NCI-H1694 (cell line): Measurements from ENCODE around the gene SAXO1.

Experiments
- DNase-seq: peaks from one replicate; lab custom pipeline; 2025; lab: John Stamatoyannopoulos, UW

The SAXO1 gene

GRCh38 chr9:18910916-18911315 is 122.1 kb downstream of the SAXO1 start:
- DNase-seq, result no peak

DNA sequence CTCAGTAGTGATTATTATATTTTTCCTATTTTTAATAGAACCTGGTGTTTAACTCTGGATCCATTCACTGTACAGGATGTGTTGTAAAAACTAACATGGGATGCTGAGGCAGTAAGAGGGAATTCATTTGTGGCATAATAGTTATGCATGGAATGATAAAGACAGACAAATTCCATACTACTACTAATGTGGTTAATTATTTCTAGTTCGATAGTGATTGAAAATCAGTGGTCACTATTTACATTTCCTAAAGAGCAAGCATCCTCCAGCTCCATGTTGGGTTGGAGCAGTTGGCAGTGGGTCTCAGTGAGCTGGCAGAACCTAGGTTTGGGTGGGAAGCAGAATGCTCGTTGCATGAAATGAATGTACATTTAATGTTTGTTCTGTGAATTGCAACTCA is 122.6 kb downstream of the SAXO1 start:
- no peak for DNase-seq

DNA sequence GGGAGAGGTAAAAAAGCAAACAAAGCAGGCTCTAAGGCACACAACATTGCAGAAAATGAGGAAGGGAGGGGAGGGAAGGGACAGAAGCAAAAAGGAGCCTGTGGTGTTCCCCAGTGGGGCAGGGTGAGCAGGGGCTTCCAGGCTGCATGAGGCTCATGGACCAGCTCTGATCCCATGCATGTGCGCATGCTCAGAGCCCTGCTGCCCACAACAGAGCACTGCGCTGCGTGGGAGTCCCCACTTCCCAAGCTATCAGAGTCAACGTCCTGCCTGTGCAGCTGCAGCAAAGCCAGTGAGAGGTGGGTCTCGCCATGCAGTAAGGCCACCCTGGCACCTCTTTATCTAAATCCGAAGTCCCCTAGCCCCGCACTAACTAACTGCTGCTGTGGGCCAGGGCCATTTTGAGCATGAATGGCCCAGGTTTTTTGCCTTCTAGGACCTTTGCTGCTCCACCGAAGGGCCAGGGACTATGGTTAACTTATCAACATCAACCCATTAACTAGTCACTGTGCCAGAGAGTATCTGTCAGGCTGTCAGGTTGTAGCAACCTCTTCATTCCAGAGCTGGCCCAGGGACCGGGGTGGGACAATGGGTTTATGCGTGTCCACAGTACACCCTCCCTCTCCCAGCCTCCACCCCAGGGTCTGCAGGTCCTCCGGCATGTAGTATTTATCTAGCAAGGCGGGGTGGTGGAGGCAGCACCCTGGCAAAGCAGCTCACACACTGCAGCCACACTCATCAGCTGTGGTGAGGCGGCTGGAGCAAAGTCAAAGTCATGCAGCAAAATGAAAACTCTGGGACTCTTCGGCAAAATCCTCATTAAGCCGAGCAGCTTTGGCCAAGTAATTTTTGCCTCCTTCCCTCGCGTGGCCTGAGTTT is 123.6 kb downstream of the SAXO1 start:
- no peak for DNase-seq

DNA sequence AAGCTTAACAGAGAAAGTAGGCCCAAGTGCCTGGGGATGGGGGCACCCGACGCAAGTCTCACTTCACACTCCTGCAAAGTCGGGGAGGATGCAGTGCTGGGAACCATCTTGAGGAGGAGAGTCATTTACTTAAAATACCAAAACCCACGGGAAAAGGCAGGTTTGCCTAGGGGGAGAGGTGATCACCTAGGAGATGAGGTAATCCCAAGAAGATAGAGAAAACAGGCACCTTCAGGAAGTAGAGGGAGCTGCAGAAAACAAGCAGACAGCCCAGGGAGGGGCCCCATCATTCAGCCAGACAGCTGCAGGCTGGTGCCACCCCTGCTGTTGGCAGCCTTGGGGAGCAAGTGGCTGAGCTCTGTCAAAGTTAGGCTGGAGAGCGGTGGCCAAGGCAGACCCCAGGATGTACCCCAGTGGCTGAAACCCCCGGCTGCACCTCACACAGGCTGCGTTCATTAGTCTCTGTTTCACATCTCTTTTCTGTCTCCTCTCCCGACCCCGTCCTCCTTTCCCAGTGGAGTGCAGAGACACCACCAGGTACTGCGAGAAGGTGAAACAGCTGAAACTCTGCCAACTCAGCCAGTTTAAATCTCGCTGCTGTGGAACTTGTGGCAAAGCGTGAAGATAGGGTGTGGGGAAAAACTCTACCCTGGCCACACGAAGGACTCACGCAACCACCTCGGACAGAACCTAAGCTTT is 124.9 kb downstream of the SAXO1 start:
- no peak for DNase-seq

- DNase-seq, result no peak
Measured at GRCh38 chr9:18906656-18907395, 126.2 kb downstream of the SAXO1 start.

- no peak for DNase-seq
Measured at GRCh38 chr9:18905883-18906629, 127.0 kb downstream of the SAXO1 start.

GRCh38 chr9:18905028-18905882 is 127.8 kb downstream of the SAXO1 start:
- DNase-seq, result no peak

DNA sequence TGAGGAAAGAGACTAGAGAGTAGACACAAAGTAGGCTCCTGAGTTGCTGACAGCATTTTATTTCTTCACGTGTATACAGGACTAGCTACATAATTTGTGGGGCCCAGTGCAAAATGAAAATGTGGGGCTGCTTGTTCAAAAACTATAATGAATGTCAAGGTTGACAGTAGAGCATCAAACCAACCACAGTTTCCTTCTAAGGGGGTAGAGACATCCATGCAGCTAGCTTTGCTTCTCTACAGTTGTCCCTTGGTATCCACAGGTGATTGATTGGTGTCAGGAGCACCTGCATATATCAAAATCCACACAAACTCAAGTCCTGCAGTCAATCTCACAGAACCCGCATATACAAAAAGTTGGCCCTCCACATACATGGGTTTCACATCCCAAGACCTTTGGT is 129.6 kb downstream of the SAXO1 start:
- DNase-seq, result no peak

DNA sequence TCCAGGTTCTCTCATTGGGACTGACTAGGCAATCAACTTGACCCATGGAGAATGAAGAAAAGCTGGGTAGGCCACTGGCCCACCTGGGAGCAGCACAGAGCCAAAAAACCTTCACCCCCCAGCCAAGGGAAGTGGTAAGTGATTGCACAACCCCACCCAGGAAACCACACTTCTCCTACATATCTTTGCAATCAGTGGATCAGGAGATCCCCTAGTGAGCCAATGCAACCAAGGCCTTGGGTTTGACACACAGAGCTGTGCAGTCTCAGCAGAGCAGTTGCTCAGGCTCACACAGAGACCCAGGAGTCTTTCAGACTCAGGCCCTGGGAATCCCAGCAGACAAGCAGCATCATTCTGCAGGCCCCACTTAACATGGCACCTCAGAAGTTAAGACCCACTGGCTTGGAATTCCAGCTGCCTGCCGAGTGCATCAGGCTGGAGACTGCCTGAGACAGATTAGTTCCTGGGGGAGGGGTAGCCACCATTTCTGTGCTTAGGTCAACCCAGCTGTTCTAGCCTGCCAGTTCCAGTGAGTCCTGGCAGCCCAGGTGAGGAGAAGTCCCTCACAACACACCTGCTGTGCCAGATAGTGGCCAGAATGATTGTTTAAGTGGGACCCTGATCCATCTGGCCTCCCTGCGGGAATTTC is 136.4 kb downstream of the SAXO1 start:
- no peak for DNase-seq

DNA sequence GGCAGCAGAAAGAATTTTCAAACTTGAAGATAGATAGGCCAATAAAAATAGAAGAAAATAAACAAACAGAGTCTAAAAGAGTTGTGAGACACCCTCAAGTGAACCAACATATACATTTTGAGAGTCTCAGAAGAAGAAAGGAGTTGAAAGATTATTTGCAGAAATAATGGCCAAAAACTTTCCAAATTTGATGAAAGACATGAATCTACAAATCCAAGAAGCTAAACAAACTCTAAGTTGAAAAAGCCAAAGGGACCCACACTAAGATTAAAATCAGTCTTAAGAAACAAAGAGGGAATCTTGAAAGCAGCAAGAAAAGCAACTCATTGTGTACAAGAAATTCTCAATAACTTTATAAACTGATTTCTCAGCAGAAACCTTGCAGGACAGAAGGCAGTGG is 137.0 kb downstream of the SAXO1 start:
- DNase-seq, result no peak

DNA sequence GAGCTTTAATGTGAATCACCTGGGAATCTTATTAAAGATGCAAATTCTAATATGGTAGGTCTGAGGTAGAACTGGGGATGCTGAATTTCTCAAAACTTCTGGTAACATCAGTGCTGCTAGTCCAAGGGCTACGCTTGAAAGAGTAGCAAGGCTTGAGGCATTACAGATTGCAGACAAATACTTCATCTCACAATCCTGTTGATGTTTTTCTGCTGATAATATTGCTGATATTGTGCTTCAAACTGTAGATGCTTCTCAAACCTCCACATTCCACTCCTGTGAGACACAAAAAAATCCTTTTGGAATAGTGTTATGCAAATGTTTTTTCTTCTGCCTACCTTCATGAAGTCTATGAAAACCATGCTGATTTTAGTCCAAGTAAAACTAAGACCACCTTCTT is 139.5 kb downstream of the SAXO1 start:
- no peak for DNase-seq

GRCh38 chr9:18893046-18893445 is 140.0 kb downstream of the SAXO1 start:
- DNase-seq, result no peak

DNA sequence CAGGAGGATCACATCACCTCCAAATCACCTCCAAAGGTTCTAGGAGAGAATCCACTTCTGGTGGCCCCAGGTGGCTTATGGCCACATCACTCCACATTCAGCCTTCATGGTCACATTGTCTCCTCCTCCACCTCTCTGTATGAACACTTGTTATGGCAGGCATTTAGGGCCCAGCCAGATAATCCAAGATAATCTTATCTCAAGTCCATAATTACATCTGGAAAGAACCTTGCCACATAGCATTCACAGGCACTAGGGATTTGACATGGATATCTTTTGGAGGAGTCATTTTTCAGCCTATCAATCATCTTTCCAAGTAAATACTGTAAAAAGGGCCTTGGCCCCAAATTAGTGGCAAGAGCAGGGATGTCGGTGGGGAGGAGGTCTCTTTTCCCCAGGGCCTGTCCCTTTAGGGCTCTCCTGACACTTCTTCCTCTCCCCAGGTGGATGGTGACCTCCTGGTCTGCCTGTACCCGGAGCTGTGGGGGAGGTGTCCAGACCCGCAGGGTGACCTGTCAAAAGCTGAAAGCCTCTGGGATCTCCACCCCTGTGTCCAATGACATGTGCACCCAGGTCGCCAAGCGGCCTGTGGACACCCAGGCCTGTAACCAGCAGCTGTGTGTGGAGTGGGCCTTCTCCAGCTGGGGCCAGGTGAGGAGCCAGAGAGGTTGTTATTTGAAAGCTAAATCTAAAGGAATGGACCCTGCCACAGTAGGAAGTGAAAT is 140.9 kb downstream of the SAXO1 start:
- DNase-seq, result no peak

DNA sequence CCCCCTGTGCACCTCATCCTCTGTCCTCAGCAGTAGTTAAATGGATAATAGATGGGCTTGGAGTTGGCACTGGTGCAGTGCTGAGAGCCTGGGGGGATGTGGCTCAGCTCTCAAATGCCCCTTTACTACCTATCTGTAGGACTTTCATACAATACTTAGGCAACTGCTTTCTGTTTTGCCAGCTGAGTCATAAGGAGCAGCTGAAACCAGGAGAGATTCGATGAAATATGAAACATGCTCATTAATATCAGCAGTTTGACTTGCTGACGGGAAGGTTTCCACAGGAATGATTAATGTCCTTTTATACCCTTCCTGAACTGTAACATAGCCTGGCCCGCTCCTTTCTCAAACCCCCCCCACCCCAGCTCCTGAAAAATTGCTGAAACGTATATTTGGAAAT is 142.6 kb downstream of the SAXO1 start:
- no peak for DNase-seq

GRCh38 chr9:18889550-18889949 is 143.5 kb downstream of the SAXO1 start:
- DNase-seq, result no peak

DNA sequence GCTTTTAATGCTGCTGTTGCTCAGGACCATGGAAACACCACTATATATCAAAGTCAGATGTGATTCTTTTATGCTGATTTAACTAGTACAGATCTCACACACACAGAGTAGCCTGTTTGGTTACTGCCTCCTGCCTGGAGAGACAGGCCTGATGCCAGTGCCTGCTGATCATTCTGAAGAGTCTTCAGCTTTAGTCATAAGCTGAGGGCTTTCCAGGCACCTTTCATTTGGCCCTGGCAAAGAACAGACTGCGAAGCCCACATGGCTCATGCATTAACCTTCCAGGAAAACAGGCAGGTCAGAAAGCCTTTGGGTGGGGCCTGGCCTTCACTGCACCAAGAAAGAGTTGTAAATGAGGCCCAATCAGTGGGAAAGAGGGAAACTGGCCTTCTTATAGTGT is 144.7 kb downstream of the SAXO1 start:
- DNase-seq, result no peak

- no peak for DNase-seq
Measured at GRCh38 chr9:18887546-18887945, 145.5 kb downstream of the SAXO1 start.

- DNase-seq, result no peak
Measured at GRCh38 chr9:18881758-18882157, 151.3 kb downstream of the SAXO1 start.

DNA sequence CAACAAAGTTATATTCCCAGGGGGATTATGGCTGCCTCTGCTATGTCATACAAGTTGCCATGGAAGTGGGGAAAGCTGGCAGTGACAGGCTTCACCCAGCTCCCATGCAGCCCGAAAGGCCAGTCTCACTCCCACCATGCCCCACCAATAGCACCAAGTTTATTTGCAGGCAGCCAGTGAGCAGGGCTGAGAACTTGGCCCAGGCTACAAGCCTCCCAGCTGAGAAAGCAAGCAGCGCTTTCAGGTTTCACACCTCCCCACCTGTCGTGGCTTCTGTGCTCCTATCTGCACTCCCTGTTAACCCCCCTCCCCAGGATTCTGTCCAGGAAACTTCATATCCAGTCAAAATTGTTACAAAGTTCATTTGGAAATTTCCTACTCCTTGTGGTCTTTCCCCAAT is 155.0 kb downstream of the SAXO1 start:
- DNase-seq, result no peak
